ENCODE results near the gene BRSK2. TPM values are rescaled to one million over a fixed set of nuclear protein-coding genes. Genes with fewer than 3 reads are reported as not detected.
"Not testable (repeated sequence)": the region's sequence is repeated elsewhere in the genome, so short reads cannot be mapped to it uniquely, and the experiment has no call there.

BRSK2 gene
- total RNA-seq, 1 experiment from 2014 or later: 32.2 TPM

DNA sequence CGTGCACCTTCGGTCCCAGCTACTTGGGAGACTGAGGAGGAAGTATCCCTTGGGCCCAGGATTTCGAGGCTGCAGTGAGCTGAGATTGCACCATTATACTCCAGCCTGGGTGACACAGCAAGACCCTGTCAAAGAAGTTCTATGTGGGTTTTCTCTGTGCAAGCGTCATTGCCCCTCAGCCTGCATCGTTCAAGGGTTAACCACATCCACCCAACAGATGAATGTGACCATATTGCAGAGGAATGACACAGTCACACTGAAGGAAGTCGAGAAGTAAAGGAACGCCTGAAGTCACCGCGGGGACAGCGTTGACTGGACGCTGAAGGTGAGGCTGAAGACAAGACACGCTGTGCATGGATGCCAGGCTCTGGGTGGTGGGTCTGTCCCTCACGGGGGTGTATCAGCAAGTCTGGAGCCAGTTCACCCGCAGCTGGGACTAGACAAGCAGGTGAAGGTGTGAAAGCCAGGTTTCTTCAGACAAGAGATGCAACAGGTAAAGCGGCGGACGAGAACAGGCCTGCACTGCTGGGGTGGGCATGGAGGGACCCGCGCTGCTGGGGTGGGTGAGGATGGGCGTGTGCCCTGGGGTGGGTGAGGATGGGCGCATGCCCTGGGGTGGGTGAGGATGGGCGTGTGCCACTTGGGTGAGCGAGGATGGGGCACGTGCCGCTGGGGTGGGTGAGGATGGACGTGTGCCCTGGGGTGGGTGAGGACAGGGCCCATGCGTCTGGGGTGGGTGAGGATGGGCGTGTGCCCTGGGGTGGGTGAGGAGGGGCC lies 43.8 kb upstream of the BRSK2 start:
- in situ Hi-C loops (cut with HindIII; ENCODE audit: low pct_unique_long_range_greater_than_20kb, low sequenced_read_pairs): no loop called here
- ATAC-seq (no peak), DNase-seq (ENCODE audit: low read depth, low spot score) (no peak)
- TF ChIP-seq TCF7L2 (IDR thresholded peaks at IDR 0.05; ENCODE audit: low read depth, low read length) (no peak), POLR2AphosphoS5 (IDR thresholded peaks at IDR 0.05; ENCODE audit: low read depth, low read length) (no peak), SIN3A (IDR thresholded peaks at IDR 0.05; ENCODE audit: borderline replicate concordance, insufficient read depth, low read depth, low read length) (no peak)
- TF ChIP-seq, protein P1, sequence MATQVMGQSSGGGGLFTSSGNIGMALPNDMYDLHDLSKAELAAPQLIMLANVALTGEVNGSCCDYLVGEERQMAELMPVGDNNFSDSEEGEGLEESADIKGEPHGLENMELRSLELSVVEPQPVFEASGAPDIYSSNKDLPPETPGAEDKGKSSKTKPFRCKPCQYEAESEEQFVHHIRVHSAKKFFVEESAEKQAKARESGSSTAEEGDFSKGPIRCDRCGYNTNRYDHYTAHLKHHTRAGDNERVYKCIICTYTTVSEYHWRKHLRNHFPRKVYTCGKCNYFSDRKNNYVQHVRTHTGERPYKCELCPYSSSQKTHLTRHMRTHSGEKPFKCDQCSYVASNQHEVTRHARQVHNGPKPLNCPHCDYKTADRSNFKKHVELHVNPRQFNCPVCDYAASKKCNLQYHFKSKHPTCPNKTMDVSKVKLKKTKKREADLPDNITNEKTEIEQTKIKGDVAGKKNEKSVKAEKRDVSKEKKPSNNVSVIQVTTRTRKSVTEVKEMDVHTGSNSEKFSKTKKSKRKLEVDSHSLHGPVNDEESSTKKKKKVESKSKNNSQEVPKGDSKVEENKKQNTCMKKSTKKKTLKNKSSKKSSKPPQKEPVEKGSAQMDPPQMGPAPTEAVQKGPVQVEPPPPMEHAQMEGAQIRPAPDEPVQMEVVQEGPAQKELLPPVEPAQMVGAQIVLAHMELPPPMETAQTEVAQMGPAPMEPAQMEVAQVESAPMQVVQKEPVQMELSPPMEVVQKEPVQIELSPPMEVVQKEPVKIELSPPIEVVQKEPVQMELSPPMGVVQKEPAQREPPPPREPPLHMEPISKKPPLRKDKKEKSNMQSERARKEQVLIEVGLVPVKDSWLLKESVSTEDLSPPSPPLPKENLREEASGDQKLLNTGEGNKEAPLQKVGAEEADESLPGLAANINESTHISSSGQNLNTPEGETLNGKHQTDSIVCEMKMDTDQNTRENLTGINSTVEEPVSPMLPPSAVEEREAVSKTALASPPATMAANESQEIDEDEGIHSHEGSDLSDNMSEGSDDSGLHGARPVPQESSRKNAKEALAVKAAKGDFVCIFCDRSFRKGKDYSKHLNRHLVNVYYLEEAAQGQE (IDR thresholded peaks at IDR 0.05; ENCODE audit: insufficient read depth in 1 of 2, low read depth in 2 of 2, low read length in 1 of 2): no peak
- TF ChIP-seq, protein P2, sequence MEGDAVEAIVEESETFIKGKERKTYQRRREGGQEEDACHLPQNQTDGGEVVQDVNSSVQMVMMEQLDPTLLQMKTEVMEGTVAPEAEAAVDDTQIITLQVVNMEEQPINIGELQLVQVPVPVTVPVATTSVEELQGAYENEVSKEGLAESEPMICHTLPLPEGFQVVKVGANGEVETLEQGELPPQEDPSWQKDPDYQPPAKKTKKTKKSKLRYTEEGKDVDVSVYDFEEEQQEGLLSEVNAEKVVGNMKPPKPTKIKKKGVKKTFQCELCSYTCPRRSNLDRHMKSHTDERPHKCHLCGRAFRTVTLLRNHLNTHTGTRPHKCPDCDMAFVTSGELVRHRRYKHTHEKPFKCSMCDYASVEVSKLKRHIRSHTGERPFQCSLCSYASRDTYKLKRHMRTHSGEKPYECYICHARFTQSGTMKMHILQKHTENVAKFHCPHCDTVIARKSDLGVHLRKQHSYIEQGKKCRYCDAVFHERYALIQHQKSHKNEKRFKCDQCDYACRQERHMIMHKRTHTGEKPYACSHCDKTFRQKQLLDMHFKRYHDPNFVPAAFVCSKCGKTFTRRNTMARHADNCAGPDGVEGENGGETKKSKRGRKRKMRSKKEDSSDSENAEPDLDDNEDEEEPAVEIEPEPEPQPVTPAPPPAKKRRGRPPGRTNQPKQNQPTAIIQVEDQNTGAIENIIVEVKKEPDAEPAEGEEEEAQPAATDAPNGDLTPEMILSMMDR (IDR thresholded peaks at IDR 0.05): no peak
- Histone ChIP-seq H3K4me3 (ENCODE audit: low read depth in 2 of 2, low read length in 2 of 2) (no peak overlapping the region), H3K27me3 (ENCODE audit: control insufficient read depth, insufficient read depth, low read length) (no peaks in the 10 kb centered on the region), H3K27ac (ENCODE audit: low read length) (no peak overlapping the region), H3K36me3 (ENCODE audit: control insufficient read depth, insufficient read depth, low read length) (no peaks in the 10 kb centered on the region), H3K4me1 (ENCODE audit: control insufficient read depth, insufficient read depth, low read length) (peaks cover 26% of the 10 kb centered on the region), H3K9me3 (ENCODE audit: control insufficient read depth, insufficient read depth, low read depth, low read length) (no peaks in the 10 kb centered on the region)
- no TSS peak for BruUV-seq (replicated peaks)
- ChIA-PET CTCF (no interaction called here), POLR2A (no interaction called here)
- intact Hi-C loops (cut with micrococcal nuclease; ENCODE audit: unreplicated experiment): no loop called here

DNA sequence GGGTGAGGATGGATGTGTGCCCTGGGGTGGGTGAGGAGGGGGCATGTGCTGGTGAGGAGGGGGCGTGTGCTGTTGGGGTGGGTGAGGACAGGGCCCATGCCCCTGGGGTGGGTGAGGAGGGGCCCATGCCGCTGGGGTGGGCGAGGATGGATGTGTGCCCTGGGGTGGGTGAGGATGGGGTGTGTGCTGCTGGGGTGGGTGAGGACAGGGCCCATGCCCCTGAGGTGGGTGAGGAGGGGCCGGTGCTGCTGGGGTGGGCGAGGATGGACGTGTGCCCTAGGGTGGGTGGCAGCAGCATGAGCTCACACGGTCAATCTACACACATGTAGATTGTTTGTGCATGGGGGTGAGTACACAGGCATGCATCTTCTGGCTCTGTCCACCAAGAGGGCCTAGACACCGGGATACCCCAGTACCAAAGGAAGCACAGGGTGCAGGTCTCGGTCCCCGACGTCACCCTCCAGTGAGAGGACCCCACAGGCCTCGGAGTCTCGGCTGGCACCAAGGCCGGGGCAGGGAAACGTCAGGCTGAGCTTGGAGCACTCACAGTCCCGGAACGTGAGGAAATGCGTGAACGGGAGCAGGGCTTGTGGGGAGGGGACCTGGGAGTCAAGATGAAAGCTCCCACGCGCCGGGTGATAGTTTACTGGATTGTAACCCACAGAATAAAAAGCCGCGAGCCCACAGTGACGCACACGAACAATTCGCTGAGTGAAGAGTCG lies 42.9 kb upstream of the BRSK2 start:
- Histone ChIP-seq H3K9me3 (ENCODE audit: control insufficient read depth, insufficient read depth, low read depth, low read length) (no peaks in the 10 kb centered on the region), H3K4me3 (ENCODE audit: low read depth in 2 of 2, low read length in 2 of 2) (no peak overlapping the region), H3K27me3 (ENCODE audit: control insufficient read depth, insufficient read depth, low read length) (no peaks in the 10 kb centered on the region), H3K4me1 (ENCODE audit: control insufficient read depth, insufficient read depth, low read length) (peaks cover 31% of the 10 kb centered on the region), H3K27ac (ENCODE audit: low read length) (no peak overlapping the region), H3K36me3 (ENCODE audit: control insufficient read depth, insufficient read depth, low read length) (no peaks in the 10 kb centered on the region)
- in situ Hi-C loops (cut with HindIII; ENCODE audit: low pct_unique_long_range_greater_than_20kb, low sequenced_read_pairs) (no loop called here), intact Hi-C loops (cut with micrococcal nuclease; ENCODE audit: unreplicated experiment) (no loop called here)
- POLR2A ChIA-PET: interaction anchor here (0.6 kb wide), 1 partner anchor 37 kb away, joined by 4 read pairs; no protein-coding TSS in a partner anchor
- no TSS peak for BruUV-seq (replicated peaks)
- DNase-seq (ENCODE audit: low read depth, low spot score) (no peak), ATAC-seq (no peak)
- CTCF ChIA-PET: no interaction called here
- TF ChIP-seq SIN3A (IDR thresholded peaks at IDR 0.05; ENCODE audit: borderline replicate concordance, insufficient read depth, low read depth, low read length): no peak
- TF ChIP-seq POLR2AphosphoS5 (IDR thresholded peaks at IDR 0.05; ENCODE audit: low read depth, low read length): no peak
- no peak for TF ChIP-seq TCF7L2 (IDR thresholded peaks at IDR 0.05; ENCODE audit: low read depth, low read length)
- TF ChIP-seq, protein P1 (IDR thresholded peaks at IDR 0.05; ENCODE audit: insufficient read depth in 1 of 2, low read depth in 2 of 2, low read length in 1 of 2): no peak
- TF ChIP-seq, protein P2 (IDR thresholded peaks at IDR 0.05): no peak

DNA sequence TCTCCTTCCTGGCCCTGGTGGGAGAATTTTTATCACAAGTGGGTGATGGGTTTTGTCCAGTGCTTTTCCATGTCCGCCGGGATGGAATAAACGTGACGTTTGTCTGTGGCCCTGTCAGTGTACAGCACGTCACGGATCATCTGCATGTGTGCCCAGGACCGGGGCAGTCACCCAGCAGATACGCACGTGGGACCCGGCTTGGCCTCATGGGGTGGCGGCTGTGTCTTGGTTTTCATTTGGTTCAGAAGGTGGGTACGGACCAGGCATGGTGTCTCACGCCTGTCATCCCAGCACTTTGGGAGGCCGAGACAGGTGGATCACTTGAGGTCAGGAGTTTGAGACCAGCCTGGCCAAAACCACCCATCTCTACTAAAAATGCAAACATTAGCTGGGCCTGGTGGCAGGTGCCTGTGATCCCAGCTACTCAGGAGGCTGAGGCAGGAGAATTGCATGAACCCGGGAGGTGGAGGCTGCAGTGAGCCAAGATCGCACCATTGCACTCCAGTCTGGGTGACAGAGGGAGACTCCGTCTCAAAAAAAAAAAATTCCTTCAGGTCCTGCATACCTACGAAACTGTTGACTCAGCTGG lies 42.2 kb upstream of the BRSK2 start:
- H3K4me3 ChIP-seq (ENCODE audit: low read depth in 2 of 2, low read length in 2 of 2); BruUV-seq (replicated peaks); H3K9me3 ChIP-seq (ENCODE audit: control insufficient read depth, insufficient read depth, low read depth, low read length); CTCF ChIA-PET; H3K27ac ChIP-seq (ENCODE audit: low read length); DNase-seq (ENCODE audit: low read depth, low spot score); H3K36me3 ChIP-seq (ENCODE audit: control insufficient read depth, insufficient read depth, low read length); in situ Hi-C loops (cut with HindIII; ENCODE audit: low pct_unique_long_range_greater_than_20kb, low sequenced_read_pairs); H3K27me3 ChIP-seq (ENCODE audit: control insufficient read depth, insufficient read depth, low read length); ATAC-seq; intact Hi-C loops (cut with micrococcal nuclease; ENCODE audit: unreplicated experiment): not testable (repeated sequence)
- POLR2A ChIA-PET: interaction anchor here (0.6 to 0.7 kb wide), 2 partner anchors 36 to 61 kb away, joined by 4 to 6 read pairs; no protein-coding TSS in a partner anchor
- H3K4me1 ChIP-seq (ENCODE audit: control insufficient read depth, insufficient read depth, low read length): peaks cover 25% of the 10 kb centered on the region
